ENCODE data around the gene PCDHB14.
"Not testable (repeated sequence)": the region's sequence is repeated elsewhere in the genome, so short reads cannot be mapped to it uniquely, and the experiment has no call there.

The PCDHB14 gene

DNA sequence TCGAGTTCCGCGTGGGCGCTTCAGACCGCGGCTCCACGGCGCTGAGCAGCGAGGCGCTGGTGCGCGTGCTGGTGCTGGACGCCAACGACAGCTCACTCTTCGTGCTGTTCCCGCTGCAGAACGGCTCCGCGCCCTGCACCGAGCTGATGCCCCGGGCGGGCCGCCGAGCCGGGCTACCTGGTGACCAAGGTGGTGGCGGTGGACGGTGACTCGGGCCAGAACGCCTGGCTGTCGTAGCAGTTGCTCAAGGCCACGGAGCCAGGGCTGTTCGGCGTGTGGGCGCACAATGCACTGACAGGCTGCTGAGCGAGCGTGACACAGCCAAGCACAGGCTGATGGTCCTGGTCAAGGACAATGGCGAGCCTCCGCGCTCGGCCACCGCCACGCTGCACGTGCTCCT is 18.4 kb downstream of the PCDHB14 start:
- DNase-seq (ENCODE audit: extremely low read depth, low read depth) = no peak
- TF ChIP-seq CTCF (IDR thresholded peaks at IDR 0.05; ENCODE audit: low read depth, low read length) = no peak

DNA sequence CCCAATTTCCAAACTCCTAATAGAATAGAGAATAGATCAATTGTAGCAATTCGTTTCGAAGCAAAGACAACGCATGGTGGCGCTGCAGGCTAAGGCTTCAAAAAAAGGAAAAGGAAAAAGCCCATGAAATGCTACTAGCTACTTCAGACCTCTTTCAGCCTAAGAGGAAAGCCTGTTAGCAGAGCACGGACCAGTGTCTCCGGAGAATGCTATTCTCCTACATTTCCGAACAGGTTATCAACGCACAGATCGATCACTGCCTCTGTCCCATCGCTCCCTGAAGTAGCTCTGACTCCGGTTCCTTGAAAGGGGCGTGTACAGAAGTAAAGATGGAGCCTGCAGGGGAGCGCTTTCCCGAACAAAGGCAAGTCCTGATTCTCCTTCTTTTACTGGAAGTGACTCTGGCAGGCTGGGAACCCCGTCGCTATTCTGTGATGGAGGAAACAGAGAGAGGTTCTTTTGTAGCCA is 22.1 kb downstream of the PCDHB14 start, which contains the start of gene PCDHB15:
Gene PCDHB15, plus strand, starts transcription at position 146 of the 468 bp plus-strand sequence. Its CDS starts 184 bp downstream, at position 330.
- TF ChIP-seq CTCF (IDR thresholded peaks at IDR 0.05; ENCODE audit: low read depth, low read length) = no peak

GRCh38 chr5:141246971-141247370 is 23.8 kb downstream of the PCDHB14 start:
- not testable (repeated sequence) for DNase-seq (ENCODE audit: extremely low read depth, low read depth)

More for the DNA sequence above, 22.1 kb downstream of the PCDHB14 start, which contains the start of gene PCDHB15:
- no peak for DNase-seq (ENCODE audit: extremely low read depth, low read depth)

DNA sequence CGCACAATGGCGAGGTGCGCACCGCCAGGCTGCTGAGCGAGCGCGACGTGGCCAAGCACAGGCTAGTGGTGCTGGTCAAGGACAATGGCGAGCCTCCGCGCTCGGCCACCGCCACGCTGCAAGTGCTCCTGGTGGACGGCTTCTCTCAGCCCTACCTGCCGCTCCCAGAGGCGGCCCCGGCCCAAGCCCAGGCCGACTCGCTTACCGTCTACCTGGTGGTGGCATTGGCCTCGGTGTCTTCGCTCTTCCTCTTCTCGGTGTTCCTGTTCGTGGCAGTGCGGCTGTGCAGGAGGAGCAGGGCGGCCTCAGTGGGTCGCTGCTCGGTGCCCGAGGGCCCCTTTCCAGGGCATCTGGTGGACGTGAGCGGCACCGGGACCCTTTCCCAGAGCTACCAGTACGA is 24.3 kb downstream of the PCDHB14 start:
- not testable (repeated sequence) for DNase-seq (ENCODE audit: extremely low read depth, low read depth)

GRCh38 chr5:141250576-141250975 is 27.4 kb downstream of the PCDHB14 start:
- TF ChIP-seq CTCF (IDR thresholded peaks at IDR 0.05; ENCODE audit: low read depth, low read length) = no peak

DNA sequence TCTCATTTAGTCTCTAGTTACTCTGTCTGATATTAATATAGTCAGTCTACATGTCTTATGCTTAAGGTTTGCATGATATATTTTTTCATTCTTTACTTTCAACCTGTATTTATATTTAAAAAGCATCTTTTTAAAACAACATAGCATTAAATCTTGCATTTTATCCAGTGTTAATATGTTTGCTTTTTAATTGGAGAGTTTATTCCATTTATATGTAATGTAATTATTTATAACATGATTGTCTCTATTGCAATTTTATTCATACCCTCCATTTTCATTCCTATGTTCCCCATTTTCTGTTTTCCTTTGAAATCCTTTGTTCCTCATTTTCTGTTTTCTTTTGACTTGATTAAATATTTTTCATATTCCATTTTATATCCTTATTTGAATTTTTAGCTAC is 35.3 kb downstream of the PCDHB14 start:
- no peak for DNase-seq (ENCODE audit: extremely low read depth, low read depth)
- TF ChIP-seq CTCF (IDR thresholded peaks at IDR 0.05; ENCODE audit: low read depth, low read length) = no peak

More at GRCh38 chr5:141250576-141250975, 27.4 kb downstream of the PCDHB14 start:
- DNase-seq (ENCODE audit: extremely low read depth, low read depth) = no peak

DNA sequence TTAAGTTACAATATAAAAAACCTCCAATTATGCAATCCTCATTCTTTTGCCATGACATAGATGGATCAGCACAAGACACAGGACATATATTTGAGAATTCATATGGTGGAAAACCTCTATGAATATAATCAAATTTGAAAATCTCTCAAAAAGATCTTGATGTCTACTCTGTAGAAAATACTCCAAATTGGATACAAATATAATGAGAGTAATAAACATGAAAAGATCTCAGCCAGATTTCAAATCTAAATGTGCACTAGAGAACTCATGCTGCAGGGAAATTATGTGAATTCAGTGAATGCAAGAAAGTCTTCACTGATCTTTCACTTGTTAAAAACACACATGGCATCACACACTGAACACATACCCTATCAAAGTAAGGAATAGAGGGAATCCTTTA is 35.8 kb downstream of the PCDHB14 start:
- no peak for TF ChIP-seq CTCF (IDR thresholded peaks at IDR 0.05; ENCODE audit: low read depth, low read length)
- no peak for DNase-seq (ENCODE audit: extremely low read depth, low read depth)

GRCh38 chr5:141260458-141261237 is 37.5 kb downstream of the PCDHB14 start:
- DNase-seq (ENCODE audit: extremely low read depth, low read depth) = no peak

More at GRCh38 chr5:141260458-141261237, 37.5 kb downstream of the PCDHB14 start:
- TF ChIP-seq CTCF (IDR thresholded peaks at IDR 0.05; ENCODE audit: low read depth, low read length) = no peak
